ENCODE measurements around the gene HOXD8.

DNA sequence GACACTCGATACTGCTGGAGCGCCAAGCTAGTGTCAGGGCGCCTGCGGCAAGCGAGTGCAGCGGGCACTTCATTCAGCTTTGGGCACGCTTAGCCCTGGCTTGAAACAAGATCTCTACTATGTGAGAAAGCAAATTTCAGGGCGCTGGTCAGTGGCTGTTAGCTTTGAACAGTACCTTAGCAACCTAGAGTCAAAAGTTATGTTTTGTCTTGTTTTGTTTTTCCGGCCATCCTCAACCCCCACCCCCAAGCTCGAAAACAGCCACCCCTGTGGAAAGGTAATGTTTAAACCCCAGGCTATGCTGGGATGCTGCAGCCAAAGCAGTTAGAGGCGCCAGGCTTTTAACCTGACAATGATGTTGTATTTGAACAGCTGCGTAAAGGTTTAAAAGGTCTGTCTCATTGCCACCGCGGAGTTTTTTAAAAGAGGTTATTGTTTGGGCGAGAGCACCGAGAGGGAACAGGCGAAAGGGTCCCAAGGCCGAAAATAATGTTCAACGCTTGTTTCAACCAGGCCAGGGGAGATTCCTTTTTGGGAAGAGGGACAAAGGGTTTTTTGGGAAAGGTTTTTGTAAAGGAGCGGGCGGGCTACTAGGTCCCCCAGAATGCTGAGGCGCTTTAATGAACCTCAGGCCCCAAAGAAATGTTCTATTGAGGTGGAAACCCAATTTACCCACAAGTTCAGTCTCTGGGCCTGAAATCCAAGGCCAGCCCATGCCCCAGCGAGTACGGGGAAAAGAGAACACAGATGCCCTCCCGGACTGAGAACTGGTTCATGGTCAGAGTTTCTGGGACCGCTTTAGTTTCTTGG, 15.2 kb upstream of the HOXD8 start:
- no peak for TF ChIP-seq POLR2A (IDR thresholded peaks at IDR 0.05; ENCODE audit: control extremely low read depth in 1 of 2, low read depth in 2 of 2, low read length in 2 of 2)
- no peak for TF ChIP-seq CHD2 (IDR thresholded peaks at IDR 0.05; ENCODE audit: low read length)
- no peak for TF ChIP-seq SIN3A (conservative IDR thresholded peaks at IDR 0.05 in 1 of 2, IDR thresholded peaks at IDR 0.05 in 1 of 2; ENCODE audit: low read depth in 1 of 2, low read length in 2 of 2)
